ENCODE data around the gene EVI2B.

The EVI2B gene

GRCh38 chr17:31310886-31311285 is 3.0 kb downstream of the EVI2B start:
- no peak overlapping the region for H3K4me3 ChIP-seq (ENCODE audit: low read length)
- no peak for DNase-seq (ENCODE audit: low read depth)

GRCh38 chr17:31310260-31310659 is 3.6 kb downstream of the EVI2B start:
- TF ChIP-seq CTCF (conservative IDR thresholded peaks at IDR 0.05; ENCODE audit: low read length), result no peak
- no peak overlapping the region for H3K4me3 ChIP-seq (ENCODE audit: low read length)
- DNase-seq (ENCODE audit: low read depth), result no peak

More at GRCh38 chr17:31310886-31311285, 3.0 kb downstream of the EVI2B start:
- no peak for TF ChIP-seq CTCF (conservative IDR thresholded peaks at IDR 0.05; ENCODE audit: low read length)

- DNase-seq (ENCODE audit: low read depth), result no peak
- TF ChIP-seq CTCF (conservative IDR thresholded peaks at IDR 0.05; ENCODE audit: low read length), result no peak
These were observed 4.3 kb downstream of the EVI2B start for GRCh38 chr17:31309556-31309955.

GRCh38 chr17:31308372-31309334 is 5.2 kb downstream of the EVI2B start:
- no peak overlapping the region for H3K4me3 ChIP-seq (ENCODE audit: low read length)
- DNase-seq (ENCODE audit: low read depth), result no peak

More at GRCh38 chr17:31309556-31309955, 4.3 kb downstream of the EVI2B start:
- no peak overlapping the region for H3K4me3 ChIP-seq (ENCODE audit: low read length)

GRCh38 chr17:31307640-31308039 is 6.2 kb downstream of the EVI2B start:
- DNase-seq (ENCODE audit: low read depth), result no peak
- H3K4me3 ChIP-seq (ENCODE audit: low read length), result no peak overlapping the region
- TF ChIP-seq CTCF (conservative IDR thresholded peaks at IDR 0.05; ENCODE audit: low read length), result no peak

More at GRCh38 chr17:31308372-31309334, 5.2 kb downstream of the EVI2B start:
- TF ChIP-seq CTCF (conservative IDR thresholded peaks at IDR 0.05; ENCODE audit: low read length), result no peak

- no peak overlapping the region for H3K4me3 ChIP-seq (ENCODE audit: low read length)
- no peak for TF ChIP-seq CTCF (conservative IDR thresholded peaks at IDR 0.05; ENCODE audit: low read length)
- DNase-seq (ENCODE audit: low read depth), result no peak
These were observed 14.2 kb downstream of the EVI2B start for GRCh38 chr17:31299624-31300023.

- no peak for TF ChIP-seq CTCF (conservative IDR thresholded peaks at IDR 0.05; ENCODE audit: low read length)
- no peak within 1 kb of the TSS for H3K4me3 ChIP-seq (ENCODE audit: low read length)
- no peak for DNase-seq (ENCODE audit: low read depth)
These were observed 16.8 kb downstream of the EVI2B start, which contains the start of gene OMG for GRCh38 chr17:31297090-31297489. Gene OMG, minus strand, starts transcription at chr17:31297239. Its CDS starts 908 bp downstream, at chr17:31296331.

Data from AG10803 (cell line).